Measurements from ENCODE around the gene NAE1.

NAE1 gene

GRCh38 chr16:66850115-66850815, 19.5 kb upstream of the NAE1 start:
- no peak for DNase-seq (ENCODE audit: low read depth in 2 of 2)

- DNase-seq (ENCODE audit: low read depth in 2 of 2) = no peak
These were observed 18.8 kb upstream of the NAE1 start for GRCh38 chr16:66849549-66849948.

- no peak for DNase-seq (ENCODE audit: low read depth in 2 of 2)
These were observed 18.2 kb upstream of the NAE1 start for GRCh38 chr16:66849021-66849420.

- no peak for DNase-seq (ENCODE audit: low read depth in 2 of 2)
These were observed 17.4 kb upstream of the NAE1 start for GRCh38 chr16:66848172-66848571.

GRCh38 chr16:66847533-66848067, 16.8 kb upstream of the NAE1 start:
- no peak for DNase-seq (ENCODE audit: low read depth in 2 of 2)

GRCh38 chr16:66846831-66847230, 16.1 kb upstream of the NAE1 start:
- no peak for DNase-seq (ENCODE audit: low read depth in 2 of 2)

GRCh38 chr16:66846266-66846665, 15.5 kb upstream of the NAE1 start:
- DNase-seq (ENCODE audit: low read depth in 2 of 2) = no peak

- no peak for DNase-seq (ENCODE audit: low read depth in 2 of 2)
These were observed 15.0 kb upstream of the NAE1 start for GRCh38 chr16:66845791-66846221.

GRCh38 chr16:66845080-66845410, 14.3 kb upstream of the NAE1 start:
- DNase-seq (ENCODE audit: low read depth in 2 of 2) = no peak

GRCh38 chr16:66844342-66845079, 13.7 kb upstream of the NAE1 start, which contains the start of gene CA7:
Gene CA7 (plus strand): TSS chr16:66844414. CDS start chr16:66844488, 74 bp downstream.
- DNase-seq (ENCODE audit: low read depth in 2 of 2) = no peak

GRCh38 chr16:66844009-66844341, 13.2 kb upstream of the NAE1 start:
- DNase-seq (ENCODE audit: low read depth in 2 of 2) = no peak

- no peak for DNase-seq (ENCODE audit: low read depth in 2 of 2)
These were observed 12.4 kb upstream of the NAE1 start for GRCh38 chr16:66843191-66843590.

- DNase-seq (ENCODE audit: low read depth in 2 of 2) = no peak
These were observed 12.0 kb upstream of the NAE1 start for GRCh38 chr16:66842765-66843164.

- DNase-seq (ENCODE audit: low read depth in 2 of 2) = no peak
These were observed 10.6 kb upstream of the NAE1 start for GRCh38 chr16:66841366-66841765.

GRCh38 chr16:66840883-66841282, 10.1 kb upstream of the NAE1 start:
- DNase-seq (ENCODE audit: low read depth in 2 of 2) = no peak

GRCh38 chr16:66834746-66835145, 4.0 kb upstream of the NAE1 start:
- no peak for DNase-seq (ENCODE audit: low read depth in 2 of 2)

- DNase-seq (ENCODE audit: low read depth in 2 of 2) = no peak
These were observed 2.0 kb upstream of the NAE1 start for GRCh38 chr16:66832661-66833305.

- DNase-seq (ENCODE audit: low read depth in 2 of 2) = no peak
These were observed 1.4 kb upstream of the NAE1 start for GRCh38 chr16:66832190-66832589.

GRCh38 chr16:66824006-66824405, 6.8 kb downstream of the NAE1 start:
- no peak for DNase-seq (ENCODE audit: low read depth in 2 of 2)

GRCh38 chr16:66814734-66815133, 16.0 kb downstream of the NAE1 start:
- DNase-seq (ENCODE audit: low read depth in 2 of 2) = no peak

GRCh38 chr16:66811043-66811442, 19.7 kb downstream of the NAE1 start:
- DNase-seq (ENCODE audit: low read depth in 2 of 2) = no peak

GRCh38 chr16:66810391-66810790, 20.4 kb downstream of the NAE1 start:
- no peak for DNase-seq (ENCODE audit: low read depth in 2 of 2)

GRCh38 chr16:66809765-66810164, 21.0 kb downstream of the NAE1 start:
- no peak for DNase-seq (ENCODE audit: low read depth in 2 of 2)

All from stimulated activated CD8-positive, alpha-beta memory T cell treated with anti-CD3 and anti-CD28 coated beads, Interleukin-15, amount 100 ng/mL, for 48 hours (primary cell).